GM21529 (cell line): ENCODE measurements around the gene ATXN2.
A peak's percentile ranks its signal among the peaks of the same experiment; 100 is the strongest.
"Not testable (repeated sequence)": the region's sequence is repeated elsewhere in the genome, so short reads cannot be mapped to it uniquely, and the experiment has no call there.

Source experiments
- ATAC-seq: cut with Tn5 transposase; IDR thresholded peaks from one replicate; pipeline ENCODE4 v1.9.1; 2021; ENCODE audit not compliant: unreplicated experiment

The ATXN2 gene

DNA sequence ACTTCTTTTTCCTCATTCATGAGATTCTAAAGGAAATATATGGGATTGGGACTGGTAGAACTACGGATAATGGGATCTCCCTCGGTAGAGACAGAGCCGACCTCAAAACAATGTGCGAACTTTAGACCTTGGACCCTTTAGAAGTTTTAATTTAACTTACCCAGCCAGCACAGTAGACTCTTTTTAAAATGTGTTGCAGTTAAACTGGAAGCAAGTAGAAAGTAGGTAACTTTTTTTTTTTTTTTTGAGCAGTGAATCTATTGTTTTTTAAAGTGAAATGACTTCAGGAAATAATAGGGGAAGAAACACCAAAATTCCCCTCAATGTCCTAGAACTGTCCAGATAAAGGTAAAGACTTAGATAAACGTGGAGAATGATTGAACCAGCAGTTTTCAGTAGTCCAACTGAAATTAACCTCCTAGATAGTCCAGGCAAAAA is 1.1 kb upstream of the ATXN2 start:
- ATAC-seq = no peak

DNA sequence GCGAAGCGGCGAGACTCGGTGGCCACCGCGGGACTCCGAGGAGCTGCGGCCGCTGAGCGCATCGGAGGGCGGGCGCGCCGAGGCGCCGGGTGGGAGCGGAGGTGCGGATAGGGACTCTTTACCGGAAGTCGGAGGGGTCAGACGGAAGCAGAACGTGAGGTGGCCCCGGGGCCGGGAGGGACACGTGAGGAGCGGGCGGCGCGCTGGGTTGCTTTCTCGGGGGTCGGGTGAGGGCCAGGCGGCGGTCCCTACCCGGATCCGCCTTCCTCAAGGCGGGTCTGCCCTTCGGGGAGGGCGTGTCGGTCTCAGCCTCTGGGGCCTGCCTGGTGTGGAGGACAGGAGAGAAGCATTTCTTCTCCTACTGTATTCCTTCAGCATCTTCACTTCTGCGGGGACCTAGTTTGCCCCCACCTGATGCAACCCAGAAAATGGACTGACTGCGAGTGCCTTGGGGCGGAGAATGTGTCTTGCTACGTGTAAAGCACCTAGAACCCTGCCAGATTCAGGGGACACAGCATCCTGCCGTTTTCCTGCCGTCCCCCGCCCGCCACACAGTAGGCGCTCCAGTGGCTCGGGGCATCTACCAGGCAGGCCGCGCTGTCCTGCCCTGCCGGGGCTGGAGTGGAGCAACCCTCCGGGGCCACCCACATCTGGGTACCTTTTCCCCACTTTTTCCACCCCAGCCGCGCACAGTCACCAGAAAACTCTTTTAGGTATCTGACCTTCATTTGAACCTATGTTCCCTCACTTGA is 514 bp upstream of the ATXN2 start:
- ATAC-seq = peak; percentile 67

DNA sequence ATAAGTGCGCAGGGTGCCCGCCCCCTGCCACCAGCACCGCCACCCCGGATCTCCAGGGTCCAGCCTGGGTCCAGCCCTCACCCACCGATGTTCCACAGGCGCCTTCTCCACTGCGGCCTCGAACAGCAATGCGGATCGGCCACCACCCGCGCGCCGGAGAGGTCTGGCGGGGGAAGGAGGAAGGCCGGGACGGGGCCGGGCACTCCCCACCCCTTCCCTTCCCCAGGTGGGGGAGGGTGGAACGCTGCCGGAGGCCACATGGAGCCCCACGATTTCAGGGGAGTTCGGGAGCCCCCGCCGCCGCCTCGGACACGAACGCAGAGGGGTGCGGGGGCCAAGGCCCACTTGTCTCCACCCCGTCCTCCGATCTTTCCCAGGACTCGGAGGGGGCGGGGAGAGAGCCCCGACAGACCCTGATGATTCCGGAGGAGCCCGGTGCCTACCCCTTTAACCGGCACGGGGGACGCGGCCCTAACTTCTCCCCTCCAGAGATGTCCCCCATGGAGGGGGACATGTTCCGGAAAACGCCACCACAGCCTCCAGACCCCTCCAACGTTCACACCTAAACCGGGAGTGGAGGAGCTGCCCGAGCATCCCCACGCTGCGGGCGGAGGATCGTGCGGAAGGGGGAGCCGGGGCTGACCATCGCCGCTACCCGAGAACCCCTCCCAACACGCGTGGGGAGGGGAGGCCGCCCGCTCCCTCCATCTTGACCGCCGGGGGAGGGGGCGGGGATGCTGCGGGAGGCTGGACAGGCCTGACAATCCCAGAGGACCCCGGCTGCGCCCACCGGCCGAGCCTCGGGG is 1.1 kb downstream of the ATXN2 start:
- ATAC-seq = peak; percentile 5

DNA sequence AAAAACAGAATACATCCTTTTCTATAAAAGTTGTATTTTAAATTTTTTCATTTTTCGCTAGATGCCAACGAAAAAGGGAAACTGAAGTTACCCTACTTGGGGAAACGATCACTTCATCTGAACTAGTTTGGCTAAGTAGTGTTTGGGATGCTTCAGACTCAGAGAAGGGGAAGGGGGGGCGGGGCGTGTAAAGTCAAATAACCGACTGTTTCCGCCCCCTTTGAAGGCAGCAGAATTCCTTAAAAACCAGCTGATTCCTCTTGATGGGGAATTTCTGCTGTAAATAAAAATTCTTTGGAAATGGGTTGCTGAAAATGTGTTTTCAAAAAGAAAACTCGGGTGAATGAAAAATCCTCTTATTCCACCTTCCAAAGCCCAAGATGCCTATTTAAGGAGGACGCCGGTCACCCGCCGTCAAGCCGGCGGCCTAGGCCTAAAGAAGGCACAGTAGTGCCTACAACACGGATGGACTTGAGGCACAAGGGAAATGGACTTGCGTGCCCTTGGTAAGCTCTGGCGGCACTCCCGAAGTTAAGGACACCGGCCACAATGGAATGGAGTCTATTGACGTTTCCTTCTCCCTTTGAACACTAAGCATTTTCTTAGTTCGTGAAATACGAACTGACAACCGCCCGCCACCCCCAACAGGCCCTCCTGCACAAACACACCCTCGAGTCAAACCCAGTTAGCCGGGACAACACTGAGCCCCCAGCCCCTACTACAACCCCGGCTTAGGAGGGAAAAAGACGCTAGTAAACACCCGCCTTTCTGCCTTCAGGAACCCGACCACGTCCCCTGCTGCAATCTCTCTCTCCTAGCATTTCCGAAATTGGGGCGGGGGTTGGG is 1.9 kb downstream of the ATXN2 start:
- ATAC-seq = peak; percentile 2

DNA sequence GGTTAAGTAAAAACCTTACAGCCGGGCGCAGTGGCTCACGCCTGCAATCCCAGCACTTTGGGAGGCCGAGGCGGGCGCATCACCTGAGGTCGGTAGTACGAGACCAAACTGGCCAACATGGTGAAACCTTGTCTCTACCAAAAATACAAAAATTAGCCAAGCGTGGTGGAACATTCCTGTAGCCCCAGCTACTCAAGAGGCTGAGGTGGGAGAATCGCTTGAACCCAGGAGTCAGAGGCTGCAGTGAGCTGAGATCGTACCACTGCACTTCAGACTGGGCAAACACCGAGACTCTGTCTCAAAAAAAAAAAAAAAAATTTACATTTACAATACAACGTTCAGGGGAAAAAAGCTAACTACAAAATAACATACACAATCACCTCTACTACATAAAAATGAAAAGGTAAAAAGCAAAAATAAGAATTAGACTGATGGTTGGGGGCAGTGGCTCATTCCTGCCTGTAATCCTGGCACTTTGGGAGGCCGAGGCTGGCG is 3.7 kb downstream of the ATXN2 start:
- ATAC-seq = not testable (repeated sequence)

DNA sequence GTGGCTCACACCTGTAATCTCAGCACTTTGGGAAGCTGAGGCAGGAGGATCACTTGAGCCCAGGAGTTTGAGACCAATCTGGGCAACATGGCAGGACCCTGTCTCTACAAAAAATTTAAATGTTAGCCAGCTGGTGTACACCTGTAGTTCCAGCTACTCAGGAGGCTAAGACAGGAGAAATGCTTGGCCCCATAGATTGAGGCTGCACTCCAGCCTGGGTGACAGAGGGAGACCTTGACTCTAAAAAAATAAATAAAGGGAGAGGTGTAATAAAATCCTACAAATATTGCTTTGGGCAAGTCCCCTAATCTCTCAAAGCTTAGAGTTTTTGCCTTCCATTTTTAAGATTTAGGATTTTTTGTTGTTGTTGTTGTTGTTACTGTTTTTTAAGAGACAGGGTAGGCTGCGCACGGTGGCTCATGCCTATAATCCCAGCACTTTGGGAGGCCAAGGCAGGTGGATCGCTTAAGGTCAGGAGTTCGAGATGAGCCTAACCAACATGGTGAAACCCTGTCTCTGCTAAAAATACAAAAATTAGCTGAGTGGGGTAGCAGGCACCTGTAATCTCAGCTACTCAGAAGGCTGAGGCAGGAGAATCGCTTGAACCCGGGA is 7.6 kb downstream of the ATXN2 start:
- ATAC-seq = not testable (repeated sequence)

DNA sequence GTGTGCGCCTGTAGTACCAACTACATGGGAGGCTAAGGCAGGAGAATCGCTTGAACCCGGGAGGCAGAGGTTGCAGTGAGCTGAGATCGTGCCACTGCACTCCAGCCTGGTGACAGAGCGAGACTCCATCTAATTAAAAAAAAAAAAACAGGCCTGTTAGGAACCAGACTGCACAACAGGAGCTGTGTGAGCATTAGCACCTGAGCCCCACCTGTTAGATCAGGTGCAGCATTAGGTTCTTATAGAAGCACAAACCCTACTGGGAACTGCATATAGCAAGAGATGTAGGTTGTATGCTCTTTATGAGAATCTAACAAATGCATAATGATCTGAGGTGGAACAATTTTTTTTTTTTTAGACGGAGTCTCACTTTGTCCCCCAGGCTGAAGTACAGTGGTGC is 8.6 kb downstream of the ATXN2 start:
- no peak for ATAC-seq

DNA sequence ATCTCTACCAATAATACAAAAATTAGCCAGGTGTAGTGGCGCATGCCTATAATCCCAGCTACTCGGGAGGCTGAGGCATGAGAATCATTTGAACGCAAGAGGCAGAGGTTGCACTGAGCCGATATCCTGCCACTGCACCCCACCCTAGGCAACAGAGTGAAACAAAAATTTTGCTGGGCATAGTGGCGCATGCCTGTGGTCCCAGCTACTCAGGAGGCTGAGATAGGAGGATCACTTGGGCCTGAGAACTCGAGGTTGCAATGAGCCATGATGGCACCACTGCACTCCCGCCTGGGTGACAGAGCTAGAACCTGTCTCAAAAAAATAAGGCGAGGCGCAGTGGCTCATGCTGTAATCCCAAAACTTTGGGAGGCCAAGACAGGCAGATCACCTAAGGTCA is 9.5 kb downstream of the ATXN2 start:
- no peak for ATAC-seq

DNA sequence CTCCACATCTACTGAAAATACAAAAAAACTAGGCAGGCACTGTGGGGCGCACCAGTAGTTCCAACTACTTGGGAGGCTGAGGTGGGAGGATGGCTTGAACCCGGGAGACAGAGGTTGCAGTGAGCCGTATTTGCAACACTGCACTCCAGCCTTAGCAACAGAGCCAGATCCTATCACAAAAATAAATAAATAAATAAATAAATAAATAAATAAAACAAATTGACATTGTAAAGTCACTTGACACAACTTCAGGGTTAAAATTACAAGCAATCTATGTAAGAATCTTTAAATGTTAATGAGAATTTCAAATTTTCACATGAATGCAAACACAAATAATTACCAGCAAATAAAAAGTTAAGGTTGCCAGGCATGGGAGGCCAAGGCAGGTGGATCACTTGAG is 11.1 kb downstream of the ATXN2 start:
- no peak for ATAC-seq

DNA sequence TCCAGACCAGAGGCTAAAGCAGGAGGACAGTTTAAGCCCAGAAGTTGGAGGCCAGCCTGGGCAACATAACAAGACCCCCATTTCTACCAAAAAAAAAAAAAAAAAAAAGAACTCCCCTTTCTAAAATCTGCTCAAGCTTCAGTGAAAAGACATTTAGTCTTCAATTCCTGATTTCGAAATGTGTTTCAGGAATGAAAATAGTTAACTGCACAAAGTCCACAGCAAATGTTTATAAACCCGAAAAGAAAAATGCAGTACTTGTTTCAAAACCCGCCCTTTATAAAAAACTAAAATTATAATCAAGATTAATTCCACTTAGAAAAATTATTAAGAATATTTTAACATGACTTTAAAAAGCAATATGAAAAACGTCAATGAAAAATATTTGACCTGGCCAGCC is 12.1 kb downstream of the ATXN2 start:
- ATAC-seq = no peak

DNA sequence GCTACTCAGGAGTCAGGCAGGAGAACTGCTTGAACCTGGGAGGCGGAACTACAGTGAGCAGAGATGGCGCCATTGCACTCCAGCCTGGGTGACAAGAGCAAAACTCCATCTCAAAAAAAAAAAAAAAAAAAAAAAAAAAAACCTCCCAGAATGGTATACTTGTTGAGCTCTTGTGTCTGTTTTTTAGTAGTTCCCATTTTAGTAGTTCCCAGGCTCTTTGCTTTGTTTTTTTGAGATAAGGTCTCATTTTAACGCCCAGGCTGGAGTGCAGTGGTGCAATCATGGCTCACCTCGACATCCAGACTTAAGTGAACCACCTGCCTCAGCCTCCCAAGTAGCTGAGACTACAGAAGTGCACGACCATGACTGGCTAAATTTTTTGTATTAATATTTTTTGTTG is 13.4 kb downstream of the ATXN2 start:
- no peak for ATAC-seq

DNA sequence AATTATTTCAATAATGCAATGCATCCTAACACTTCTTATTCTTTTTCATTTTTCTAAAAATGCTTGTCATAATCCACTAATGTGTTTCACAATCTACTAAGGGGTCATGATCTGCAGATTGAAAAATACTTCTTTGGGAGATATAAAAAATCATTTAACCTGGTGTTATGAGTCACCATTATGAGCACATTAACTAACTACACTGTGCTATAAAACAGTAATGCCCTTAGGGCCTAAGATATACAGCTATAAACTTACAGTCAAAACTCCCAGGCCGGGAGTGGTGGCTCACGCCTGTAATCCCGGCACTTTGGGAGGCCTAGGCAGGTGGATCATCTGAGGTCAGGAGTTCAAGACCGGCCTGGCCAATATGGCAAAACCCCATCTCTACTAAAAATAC is 14.2 kb downstream of the ATXN2 start:
- ATAC-seq = no peak

DNA sequence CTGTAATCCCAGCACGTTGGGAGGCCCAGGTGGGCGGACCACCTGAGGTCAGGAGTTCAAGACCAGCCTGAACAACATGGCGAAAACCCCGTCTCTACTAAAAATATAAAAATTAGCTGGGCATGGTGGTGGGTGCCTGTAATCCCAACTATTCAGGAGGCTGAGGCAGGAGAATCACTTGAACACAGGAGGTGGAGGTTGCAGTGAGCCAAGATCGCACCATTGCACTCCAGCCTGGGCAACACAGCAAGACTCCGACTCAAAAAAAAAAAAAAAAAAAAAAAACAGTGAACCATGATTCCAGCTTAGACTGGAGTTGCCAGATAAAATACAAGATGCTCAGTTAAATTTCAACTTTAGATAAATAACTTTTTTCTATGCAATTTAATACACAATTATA is 15.6 kb downstream of the ATXN2 start:
- ATAC-seq = not testable (repeated sequence)

DNA sequence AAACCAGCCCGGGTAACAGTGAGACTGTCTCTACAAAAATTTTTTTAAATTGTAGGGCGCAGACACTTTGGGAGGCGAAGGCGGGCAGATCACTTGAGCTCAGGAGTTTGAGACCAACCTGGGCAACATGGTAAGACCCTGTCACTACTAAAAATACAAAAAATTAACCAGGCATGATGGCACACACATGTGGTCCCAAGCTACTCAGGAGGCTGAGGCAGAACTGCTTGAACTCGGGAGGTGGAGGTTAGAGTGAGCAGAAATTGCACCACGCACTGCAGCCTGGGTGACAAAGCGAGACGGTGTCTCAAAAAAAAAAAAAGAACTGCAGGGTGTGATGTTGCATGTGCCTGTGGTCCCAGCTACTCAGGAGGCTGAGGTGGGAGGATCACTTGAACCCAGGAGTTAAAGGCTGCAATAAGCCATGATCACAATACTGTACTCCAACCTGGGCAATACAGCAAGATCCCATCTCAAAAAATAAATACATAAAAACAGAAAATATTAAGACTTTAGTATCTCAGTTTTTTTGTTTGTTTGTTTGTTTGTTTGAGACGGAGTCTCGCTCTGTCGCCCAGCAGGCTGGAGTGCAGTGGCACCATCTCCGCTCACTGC is 16.9 kb downstream of the ATXN2 start:
- no peak for ATAC-seq

DNA sequence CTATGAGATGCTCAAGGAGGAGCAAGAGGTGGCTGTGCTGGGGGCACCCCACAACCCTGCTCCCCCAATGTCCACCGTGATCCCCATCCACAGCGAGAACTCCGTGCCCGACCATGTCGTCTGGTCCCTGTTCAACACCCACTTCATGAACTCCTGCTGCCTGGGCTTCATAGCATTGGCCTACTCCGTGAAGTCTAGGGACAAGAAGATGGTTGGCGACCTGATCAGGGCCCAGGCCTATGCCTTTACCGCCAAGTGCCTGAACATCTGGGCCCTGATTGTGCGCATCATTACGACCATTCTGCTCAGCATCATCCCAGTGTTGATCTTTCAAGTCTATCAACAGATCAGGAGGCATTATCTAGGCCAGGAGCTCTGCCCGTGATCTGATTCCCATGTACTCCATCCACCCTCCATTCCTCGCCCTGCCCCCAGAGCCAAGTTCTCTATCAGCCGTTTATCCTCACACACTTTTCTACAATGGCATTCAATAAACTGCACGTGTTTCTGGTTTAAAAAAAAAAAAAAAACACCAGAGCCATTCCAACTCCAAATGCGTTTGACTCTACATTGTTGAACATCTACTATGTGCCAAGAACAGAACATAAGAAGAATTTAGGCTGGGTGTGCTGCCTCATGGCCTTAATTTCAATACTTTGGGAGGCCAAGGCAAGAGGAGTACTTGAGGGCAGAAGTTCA is 17.5 kb downstream of the ATXN2 start:
- no peak for ATAC-seq

DNA sequence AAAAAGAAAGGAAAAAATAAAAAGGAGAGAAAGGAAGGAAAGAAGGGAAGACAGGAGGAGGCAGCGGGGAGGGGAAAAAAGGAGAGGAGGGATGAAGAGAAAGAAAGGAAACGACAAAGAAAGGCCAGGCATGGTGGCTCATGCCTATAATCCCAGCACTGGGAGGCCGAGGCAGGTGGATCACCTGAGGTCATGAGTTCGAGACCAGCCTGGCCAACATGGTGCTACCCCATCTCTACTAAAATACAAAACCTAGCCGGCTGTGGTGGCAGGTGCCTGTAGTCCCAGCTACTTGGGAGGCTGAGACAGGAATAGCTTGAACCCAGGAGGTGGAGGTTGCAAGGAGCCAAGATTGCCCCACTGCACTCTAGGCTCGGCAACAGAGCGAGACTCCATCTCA is 18.4 kb downstream of the ATXN2 start:
- ATAC-seq = no peak

DNA sequence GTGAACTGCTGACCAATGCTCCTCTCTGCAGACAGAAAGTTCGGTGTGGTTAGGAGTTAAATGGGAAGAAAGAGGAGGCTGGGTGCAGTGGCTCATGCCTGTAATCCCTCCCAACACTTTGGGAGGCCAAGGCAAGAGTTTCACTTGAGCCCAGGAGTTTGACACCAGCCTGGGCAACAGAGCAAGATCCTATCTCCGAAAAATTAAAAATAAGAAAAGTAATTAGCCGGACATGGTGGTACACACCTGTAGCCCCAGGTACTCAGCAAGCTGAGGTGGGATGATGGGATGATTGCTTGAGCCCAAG is 19.0 kb downstream of the ATXN2 start:
- ATAC-seq = no peak

DNA sequence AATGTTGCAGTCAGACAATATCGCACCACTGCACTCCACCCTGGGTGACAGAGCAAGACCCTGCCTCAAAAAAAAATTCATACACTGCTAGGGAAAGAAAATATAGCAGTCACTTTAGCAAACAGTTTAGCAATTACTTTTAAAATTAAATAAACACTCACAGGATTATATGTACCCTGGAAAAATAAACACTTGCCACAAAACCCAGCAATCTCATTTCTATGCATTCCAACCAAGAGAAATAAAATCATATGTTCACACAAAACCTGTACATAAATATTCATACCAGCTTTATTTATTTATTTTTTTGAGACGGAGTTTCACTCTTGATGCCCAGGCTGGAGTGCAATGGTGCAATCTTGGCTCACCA is 20.2 kb downstream of the ATXN2 start:
- no peak for ATAC-seq

DNA sequence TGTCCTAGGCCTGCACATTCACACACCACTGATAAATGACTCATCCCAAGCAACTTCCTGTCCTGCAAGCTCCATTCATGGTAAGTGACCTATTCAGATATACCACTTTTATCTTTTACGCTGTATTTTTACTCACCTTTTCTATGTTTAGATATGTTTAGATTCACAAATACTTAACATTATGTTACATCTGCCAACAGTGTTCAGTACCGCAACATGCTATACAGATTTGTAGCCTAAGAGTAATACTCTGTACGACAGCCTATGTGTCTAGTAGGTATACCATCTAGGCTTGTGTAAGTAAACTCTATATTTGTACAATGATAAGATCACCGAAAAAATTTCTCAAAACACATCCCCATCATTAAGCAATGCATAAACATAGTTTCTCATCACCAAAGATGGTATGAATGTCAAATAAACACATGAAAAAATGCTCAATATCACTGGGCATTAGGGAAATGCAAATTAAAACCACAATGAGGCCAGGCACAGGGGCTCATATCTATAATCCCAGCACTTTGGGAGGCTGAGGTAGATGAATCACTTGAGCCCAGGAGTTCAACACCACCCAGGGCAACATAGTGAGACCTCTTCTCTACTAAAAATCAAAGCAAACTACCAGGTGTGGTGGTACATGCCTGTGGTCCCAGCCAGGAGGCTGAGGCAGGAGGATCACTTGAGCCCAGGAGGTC is 20.7 kb downstream of the ATXN2 start:
- no peak for ATAC-seq
